OCI-LY7 (cell line): ENCODE results near the gene ZNF155.

Experiments
- CTCF ChIP-seq: fragments of 200-600 bp; sonication (generic); conservative IDR thresholded peaks from 2 replicates; pipeline ENCODE4 v1.5.1; 2014; ENCODE audit warnings: mild to moderate bottlenecking, antibody characterized with exemption, low read length, moderate library complexity, mixed read lengths
- EZH2phosphoT487 ChIP-seq: fragments of 200-600 bp; sonication (generic); IDR thresholded peaks from 2 replicates; pipeline ENCODE4 v1.6.1; 2018; ENCODE audit warnings: low read depth, borderline replicate concordance, mild to moderate bottlenecking, mixed run types, antibody characterized with exemption, low read length, moderate library complexity, mixed read lengths

DNA sequence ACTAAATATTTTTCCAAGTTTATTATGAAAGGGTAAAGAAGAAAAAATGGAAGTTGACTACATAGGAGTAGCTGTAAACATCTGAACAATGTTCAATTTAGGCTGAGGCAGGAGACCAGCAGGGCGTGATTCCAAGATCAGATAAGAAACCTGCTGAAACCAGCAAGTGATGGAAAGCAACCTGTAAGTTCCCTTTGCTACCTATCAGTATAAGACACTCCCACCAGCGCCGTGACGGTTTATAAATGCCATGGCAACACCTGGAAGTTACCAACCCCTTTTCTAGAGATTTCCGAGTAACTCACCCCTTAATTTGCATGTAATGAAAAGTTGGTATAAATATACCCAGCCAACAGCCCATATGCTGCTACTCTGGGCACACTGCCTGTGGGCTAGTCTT, 47.8 kb upstream of the ZNF155 start:
- TF ChIP-seq CTCF (no peak), EZH2phosphoT487 (no peak)
